Superior temporal gyrus (tissue), 1 donor: ENCODE measurements around the gene PIK3C2G.

Source experiments
- DNase-seq: peaks from one replicate; pipeline ENCODE4 v3.0.0-alpha.2; 2016; ENCODE audit errors: extremely low spot score

Gene PIK3C2G

DNA sequence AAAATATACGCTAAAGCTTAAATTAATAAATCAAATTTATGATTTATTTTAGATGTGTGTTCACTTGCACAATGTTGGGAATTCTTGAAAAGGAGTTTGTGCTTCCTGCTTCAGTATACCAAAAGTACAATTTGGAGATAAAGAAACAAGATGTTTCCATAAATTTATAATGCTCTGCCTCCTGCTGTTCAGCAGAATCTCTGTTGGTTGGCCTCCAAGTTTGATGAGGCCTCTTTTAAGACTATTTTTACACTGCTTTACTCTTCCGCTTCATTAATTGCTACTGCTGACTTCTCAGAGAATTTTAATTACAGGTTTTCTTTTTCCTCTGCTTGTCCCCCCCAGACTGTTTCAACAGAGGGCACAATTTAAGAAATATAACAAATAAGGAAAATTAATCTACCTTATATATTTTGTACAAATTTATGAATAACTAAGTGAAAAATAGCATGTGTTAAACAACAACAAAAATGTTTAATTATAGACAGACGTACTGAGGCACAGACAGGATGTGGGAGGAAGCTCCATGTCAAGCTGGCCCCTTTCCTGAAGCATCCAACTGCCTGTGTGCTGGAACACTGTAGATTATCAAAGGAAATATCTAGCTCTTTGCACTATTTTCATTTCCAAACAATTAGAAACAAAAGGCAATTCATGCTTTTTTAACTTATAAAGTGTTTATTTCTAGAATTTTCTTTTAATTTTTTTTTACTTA lies 83.9 kb downstream of the PIK3C2G start:
- no peak for DNase-seq

GRCh38 chr12:18352312-18352711 lies 91.0 kb downstream of the PIK3C2G start:
- DNase-seq, result no peak

DNA sequence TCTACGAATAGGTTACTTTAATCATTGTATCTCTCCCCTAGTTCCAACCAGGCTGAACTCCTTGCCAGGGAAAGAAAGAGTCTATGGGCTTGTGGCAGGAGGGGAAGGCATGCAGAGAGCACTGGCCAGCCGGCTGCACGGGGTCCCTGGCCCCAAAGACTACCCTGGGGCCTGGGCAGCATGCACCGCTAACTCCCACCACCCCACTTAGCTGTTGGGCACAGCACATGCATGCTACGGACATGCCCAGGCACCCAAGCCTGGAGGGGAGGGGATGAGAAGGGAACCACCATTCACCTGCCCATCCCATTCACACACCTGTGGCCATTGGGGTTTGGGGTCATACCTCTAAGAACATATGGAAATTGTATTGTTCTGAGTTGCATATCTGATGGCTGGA lies 94.1 kb downstream of the PIK3C2G start:
- no peak for DNase-seq

GRCh38 chr12:18358077-18358476 lies 96.8 kb downstream of the PIK3C2G start:
- DNase-seq, result no peak

DNA sequence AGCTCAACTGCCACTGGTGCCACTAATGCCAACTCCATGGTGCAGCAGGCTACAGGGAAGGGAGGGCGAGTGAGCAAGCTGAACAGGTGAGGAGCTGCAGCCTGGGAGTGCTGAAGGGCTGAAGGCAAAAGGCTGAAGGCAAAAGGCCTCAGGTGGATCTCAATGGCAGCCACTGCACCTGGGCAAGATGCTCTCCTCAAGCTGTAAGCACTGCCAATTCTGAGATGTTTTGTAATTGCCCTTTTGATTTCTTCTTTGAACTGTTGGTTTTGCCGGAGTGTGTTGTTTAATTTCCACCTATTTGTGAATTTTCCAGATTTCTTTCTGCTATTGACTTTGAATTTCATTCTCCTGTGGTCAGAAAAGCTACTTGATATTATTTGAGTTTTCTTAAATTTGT lies 97.6 kb downstream of the PIK3C2G start:
- DNase-seq, result no peak

- DNase-seq, result no peak
Measured at GRCh38 chr12:18361433-18361832, 100.1 kb downstream of the PIK3C2G start.

GRCh38 chr12:18363321-18363720 lies 102.0 kb downstream of the PIK3C2G start:
- DNase-seq, result no peak

- no peak for DNase-seq
Measured at GRCh38 chr12:18368594-18368993, 107.3 kb downstream of the PIK3C2G start.

- DNase-seq, result no peak
Measured at GRCh38 chr12:18373181-18373580, 111.9 kb downstream of the PIK3C2G start.

DNA sequence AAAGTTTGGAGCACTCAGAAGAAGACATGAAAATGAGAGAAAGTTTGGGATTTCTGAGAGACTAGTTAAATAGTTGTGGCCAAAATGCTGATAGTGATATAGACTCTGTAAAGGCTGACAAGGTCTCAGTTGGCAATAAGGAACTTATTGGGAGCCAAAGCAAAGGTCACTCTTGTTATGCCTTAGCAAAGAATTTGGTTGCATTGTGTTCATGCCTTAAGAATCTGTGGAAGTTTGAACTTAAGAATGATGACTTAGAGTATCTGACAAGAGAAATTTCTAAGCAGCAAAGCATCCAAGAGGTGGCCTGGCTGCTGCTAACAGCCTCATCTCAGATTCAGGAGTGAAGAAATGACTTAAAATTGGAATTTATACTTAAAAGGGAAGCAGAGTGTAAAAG lies 113.8 kb downstream of the PIK3C2G start:
- DNase-seq, result no peak

- DNase-seq, result no peak
Measured at GRCh38 chr12:18375583-18375982, 114.3 kb downstream of the PIK3C2G start.

- no peak for DNase-seq
Measured at GRCh38 chr12:18382236-18382885, 121.0 kb downstream of the PIK3C2G start.

DNA sequence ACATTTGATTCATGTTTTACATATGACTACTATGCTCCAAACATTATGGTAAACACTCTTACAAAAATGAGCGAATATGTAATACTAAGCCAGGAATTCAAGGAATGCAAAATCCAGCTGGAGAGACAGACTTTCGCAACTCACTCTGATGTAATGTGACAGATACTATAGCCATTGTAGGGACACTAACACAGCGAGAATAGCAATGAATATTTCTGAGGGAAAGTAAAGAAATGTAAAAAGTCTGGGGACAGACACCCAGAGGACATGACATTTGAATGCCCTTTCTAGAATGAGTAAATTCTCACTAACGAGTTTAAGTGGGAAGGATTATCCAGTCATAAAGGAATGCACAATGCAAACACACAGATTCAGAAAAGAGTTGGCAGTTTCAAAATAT lies 121.9 kb downstream of the PIK3C2G start:
- no peak for DNase-seq

DNA sequence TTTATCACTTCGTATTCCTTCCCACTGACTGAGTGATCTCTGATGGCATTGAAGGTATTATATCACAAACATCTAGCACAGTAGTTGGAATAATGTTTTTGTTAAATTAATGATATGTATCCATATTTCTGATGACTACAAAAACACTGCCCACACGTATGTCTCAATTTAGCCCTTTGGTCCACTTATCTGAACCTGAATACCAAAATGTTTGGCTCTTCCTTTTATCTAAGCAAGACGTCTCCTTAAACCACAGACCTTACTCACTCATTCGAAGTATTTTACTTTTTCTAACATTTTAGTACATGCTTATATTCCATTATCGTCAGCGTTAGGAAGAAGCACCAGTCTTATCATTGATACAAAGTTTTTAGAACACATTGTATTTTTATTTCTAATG lies 126.4 kb downstream of the PIK3C2G start:
- no peak for DNase-seq

DNA sequence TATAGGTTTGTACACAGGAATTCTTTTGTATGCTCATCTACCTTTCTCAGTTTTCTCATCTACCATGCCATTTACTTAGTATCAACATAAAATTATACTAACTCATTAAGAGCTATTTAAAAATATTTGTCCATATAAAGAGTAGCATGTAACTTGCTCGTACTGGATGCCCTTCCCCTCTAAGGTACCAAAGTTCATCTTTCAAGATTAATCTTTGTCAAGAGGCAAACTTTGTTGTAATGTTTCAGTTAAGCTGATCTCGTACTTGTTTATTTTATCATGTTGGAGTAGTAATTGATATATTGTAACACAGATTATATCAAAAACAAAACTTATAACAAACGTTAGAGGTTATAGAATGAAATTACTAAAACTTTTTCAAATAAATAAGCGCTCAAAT lies 128.5 kb downstream of the PIK3C2G start:
- DNase-seq, result no peak

GRCh38 chr12:18391151-18391550 lies 129.8 kb downstream of the PIK3C2G start:
- no peak for DNase-seq

- DNase-seq, result no peak
Measured at GRCh38 chr12:18394742-18395141, 133.4 kb downstream of the PIK3C2G start.

DNA sequence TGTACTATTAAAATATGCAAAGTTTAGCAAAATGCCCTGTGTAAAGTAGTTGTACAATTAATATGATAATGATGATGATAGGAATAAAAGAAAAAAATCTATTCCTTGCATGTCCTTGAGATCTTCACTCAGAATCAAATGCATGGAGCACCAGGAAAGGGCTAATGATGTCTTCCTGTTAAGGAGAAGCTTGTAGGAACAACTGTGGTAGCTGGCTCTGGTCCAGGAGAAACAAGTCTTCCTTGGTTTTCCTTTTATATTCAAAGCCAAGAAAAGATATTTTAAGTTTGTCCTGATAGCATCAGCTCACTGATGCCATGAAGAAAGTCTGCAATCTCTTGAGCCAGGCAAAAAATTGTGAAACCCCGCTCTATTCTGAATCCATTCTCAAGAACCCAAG lies 138.9 kb downstream of the PIK3C2G start:
- no peak for DNase-seq

- no peak for DNase-seq
Measured at GRCh38 chr12:18402872-18403611, 141.7 kb downstream of the PIK3C2G start.

- DNase-seq, result no peak
Measured at GRCh38 chr12:18411453-18411852, 150.1 kb downstream of the PIK3C2G start.

GRCh38 chr12:18414671-18415070 lies 153.4 kb downstream of the PIK3C2G start:
- no peak for DNase-seq

GRCh38 chr12:18415227-18415626 lies 153.9 kb downstream of the PIK3C2G start:
- no peak for DNase-seq

- no peak for DNase-seq
Measured at GRCh38 chr12:18416412-18416811, 155.1 kb downstream of the PIK3C2G start.
